HL-60 (cell line): ENCODE data around the gene ZNF511.

Experiments
- GABPA ChIP-seq: IDR thresholded peaks from 2 replicates; pipeline ENCODE4 v1.6.1; 2012; ENCODE audit warnings: low read depth
- POLR2AphosphoS5 ChIP-seq: IDR thresholded peaks from 2 replicates; pipeline ENCODE4 v1.6.1; 2012; ENCODE audit warnings: low read depth
- SPI1 ChIP-seq: IDR thresholded peaks from 2 replicates; pipeline ENCODE4 v1.6.1; 2012; ENCODE audit warnings: low read depth, mild to moderate bottlenecking, borderline replicate concordance
- TF ChIP-seq, protein P1 (sequence below): IDR thresholded peaks from one replicate; pipeline ENCODE4 v1.5.1; 2011; ENCODE audit warnings: low read length, control low read depth, inconsistent platforms; ENCODE audit not compliant: insufficient read depth
- TF ChIP-seq, protein P2 (sequence below): IDR thresholded peaks from 2 replicates; pipeline ENCODE4 v1.6.1; 2012; ENCODE audit warnings: low read depth; ENCODE audit not compliant: insufficient replicate concordance

DNA sequence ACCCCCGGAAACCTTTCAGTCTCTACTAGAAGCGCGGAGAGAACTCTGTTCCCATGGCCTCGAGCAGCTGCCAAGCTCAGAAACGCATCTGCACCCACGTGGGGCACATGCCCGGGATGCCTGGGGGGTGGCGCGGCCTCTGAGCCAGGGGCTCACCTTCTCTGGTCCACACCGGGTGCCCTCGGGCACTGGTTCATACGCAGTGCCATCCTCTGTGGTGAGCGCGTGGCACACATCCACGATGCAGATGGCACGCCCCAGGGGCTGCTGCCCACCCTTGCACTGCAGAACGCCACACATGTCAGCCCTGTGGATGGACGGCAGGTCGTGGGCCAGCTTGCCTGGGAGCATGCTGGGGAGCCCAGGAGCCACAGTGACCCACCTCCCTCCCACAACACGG lies 38.5 kb upstream of the ZNF511 start:
- TF ChIP-seq POLR2AphosphoS5: no peak
- TF ChIP-seq, protein P1, sequence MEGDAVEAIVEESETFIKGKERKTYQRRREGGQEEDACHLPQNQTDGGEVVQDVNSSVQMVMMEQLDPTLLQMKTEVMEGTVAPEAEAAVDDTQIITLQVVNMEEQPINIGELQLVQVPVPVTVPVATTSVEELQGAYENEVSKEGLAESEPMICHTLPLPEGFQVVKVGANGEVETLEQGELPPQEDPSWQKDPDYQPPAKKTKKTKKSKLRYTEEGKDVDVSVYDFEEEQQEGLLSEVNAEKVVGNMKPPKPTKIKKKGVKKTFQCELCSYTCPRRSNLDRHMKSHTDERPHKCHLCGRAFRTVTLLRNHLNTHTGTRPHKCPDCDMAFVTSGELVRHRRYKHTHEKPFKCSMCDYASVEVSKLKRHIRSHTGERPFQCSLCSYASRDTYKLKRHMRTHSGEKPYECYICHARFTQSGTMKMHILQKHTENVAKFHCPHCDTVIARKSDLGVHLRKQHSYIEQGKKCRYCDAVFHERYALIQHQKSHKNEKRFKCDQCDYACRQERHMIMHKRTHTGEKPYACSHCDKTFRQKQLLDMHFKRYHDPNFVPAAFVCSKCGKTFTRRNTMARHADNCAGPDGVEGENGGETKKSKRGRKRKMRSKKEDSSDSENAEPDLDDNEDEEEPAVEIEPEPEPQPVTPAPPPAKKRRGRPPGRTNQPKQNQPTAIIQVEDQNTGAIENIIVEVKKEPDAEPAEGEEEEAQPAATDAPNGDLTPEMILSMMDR: no peak
- TF ChIP-seq SPI1: no peak
- no peak for TF ChIP-seq GABPA
- TF ChIP-seq, protein P2, sequence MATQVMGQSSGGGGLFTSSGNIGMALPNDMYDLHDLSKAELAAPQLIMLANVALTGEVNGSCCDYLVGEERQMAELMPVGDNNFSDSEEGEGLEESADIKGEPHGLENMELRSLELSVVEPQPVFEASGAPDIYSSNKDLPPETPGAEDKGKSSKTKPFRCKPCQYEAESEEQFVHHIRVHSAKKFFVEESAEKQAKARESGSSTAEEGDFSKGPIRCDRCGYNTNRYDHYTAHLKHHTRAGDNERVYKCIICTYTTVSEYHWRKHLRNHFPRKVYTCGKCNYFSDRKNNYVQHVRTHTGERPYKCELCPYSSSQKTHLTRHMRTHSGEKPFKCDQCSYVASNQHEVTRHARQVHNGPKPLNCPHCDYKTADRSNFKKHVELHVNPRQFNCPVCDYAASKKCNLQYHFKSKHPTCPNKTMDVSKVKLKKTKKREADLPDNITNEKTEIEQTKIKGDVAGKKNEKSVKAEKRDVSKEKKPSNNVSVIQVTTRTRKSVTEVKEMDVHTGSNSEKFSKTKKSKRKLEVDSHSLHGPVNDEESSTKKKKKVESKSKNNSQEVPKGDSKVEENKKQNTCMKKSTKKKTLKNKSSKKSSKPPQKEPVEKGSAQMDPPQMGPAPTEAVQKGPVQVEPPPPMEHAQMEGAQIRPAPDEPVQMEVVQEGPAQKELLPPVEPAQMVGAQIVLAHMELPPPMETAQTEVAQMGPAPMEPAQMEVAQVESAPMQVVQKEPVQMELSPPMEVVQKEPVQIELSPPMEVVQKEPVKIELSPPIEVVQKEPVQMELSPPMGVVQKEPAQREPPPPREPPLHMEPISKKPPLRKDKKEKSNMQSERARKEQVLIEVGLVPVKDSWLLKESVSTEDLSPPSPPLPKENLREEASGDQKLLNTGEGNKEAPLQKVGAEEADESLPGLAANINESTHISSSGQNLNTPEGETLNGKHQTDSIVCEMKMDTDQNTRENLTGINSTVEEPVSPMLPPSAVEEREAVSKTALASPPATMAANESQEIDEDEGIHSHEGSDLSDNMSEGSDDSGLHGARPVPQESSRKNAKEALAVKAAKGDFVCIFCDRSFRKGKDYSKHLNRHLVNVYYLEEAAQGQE: no peak
